ENCODE results near the gene PDIK1L. TPM values are rescaled to one million over a fixed set of nuclear protein-coding genes. Genes with fewer than 3 reads are reported as not detected.

Gene PDIK1L
- total and polyA plus RNA-seq, 2 of the 8 experiments (the other 6 are each of a cell fraction or from before 2014, with no cell fraction given), result 0.95 to 4.5 TPM

- POLR2A ChIA-PET (ENCODE audit: partially characterized antibody), result no interaction called here
- no peak for FAIRE-seq
- no peak for TF ChIP-seq ATF3 (IDR thresholded peaks at IDR 0.05; ENCODE audit: insufficient read depth, low read depth, low read length)
- no peak for TF ChIP-seq SAP30 (IDR thresholded peaks at IDR 0.05; ENCODE audit: insufficient read depth, insufficient replicate concordance, low read length)
- TF ChIP-seq SP2 (IDR thresholded peaks at IDR 0.05; ENCODE audit: low read length), result no peak
- no peak for TF ChIP-seq NANOG (IDR thresholded peaks at IDR 0.05; ENCODE audit: insufficient read depth, low read depth, low read length, poor library complexity, severe bottlenecking)
- TF ChIP-seq ZNF274 (IDR thresholded peaks at IDR 0.05; ENCODE audit: borderline replicate concordance, extremely low read depth, low read length), result no peak
- no peak for TF ChIP-seq CTCF (IDR thresholded peaks at IDR 0.05; ENCODE audit: control extremely low read depth in 1 of 3, insufficient read depth in 1 of 3, low read depth in 1 of 3, low read length in 3 of 3)
- no peak for TF ChIP-seq ASH2L (IDR thresholded peaks at IDR 0.05; ENCODE audit: low read length)
- no peak for TF ChIP-seq SRF (IDR thresholded peaks at IDR 0.05; ENCODE audit: low read depth, low read length)
- TF ChIP-seq CEBPB (IDR thresholded peaks at IDR 0.05; ENCODE audit: low read depth, low read length), result no peak
- TF ChIP-seq RXRA (IDR thresholded peaks at IDR 0.05; ENCODE audit: insufficient read depth, low read depth, low read length), result no peak
- TF ChIP-seq BACH1 (IDR thresholded peaks at IDR 0.05; ENCODE audit: low read length), result no peak
- TF ChIP-seq KDM1A (IDR thresholded peaks at IDR 0.05; ENCODE audit: borderline replicate concordance, low read length), result no peak
Observed at GRCh38 chr1:26129778-26130177, 18.2 kb downstream of the PDIK1L start.

More at GRCh38 chr1:26129778-26130177, 18.2 kb downstream of the PDIK1L start:
- no peak overlapping the region for H4K91ac ChIP-seq (replicated peaks; ENCODE audit: insufficient read length, low read length)
- H3K79me2 ChIP-seq (ENCODE audit: control insufficient read depth in 1 of 2, insufficient read depth in 2 of 2, low read length in 2 of 2), result no peaks in the 10 kb centered on the region
- H3K4me1 ChIP-seq (replicated peaks in 1 of 4; ENCODE audit: control insufficient read depth in 3 of 4, insufficient read depth in 4 of 4, low read length in 3 of 4), result no peaks in the 10 kb centered on the region
- H4K8ac ChIP-seq (ENCODE audit: extremely low read depth, insufficient read depth, low read length), result no peak overlapping the region
- no peaks in the 10 kb centered on the region for H4K20me1 ChIP-seq (replicated peaks in 1 of 2; ENCODE audit: control insufficient read depth in 1 of 2, insufficient read depth in 2 of 2, low read length in 2 of 2)
- no peaks in the 10 kb centered on the region for H3K27me3 ChIP-seq (replicated peaks in 1 of 4; ENCODE audit: control insufficient read depth in 3 of 4, extremely low read depth in 1 of 4, insufficient read depth in 3 of 4, low read length in 3 of 4)
- no peak overlapping the region for H4K5ac ChIP-seq (ENCODE audit: insufficient read length, low read depth, low read length)
- DNase-seq (ENCODE audit: low read depth in 1 of 2, low spot score in 2 of 2), result no peak
- H2BK20ac ChIP-seq (ENCODE audit: low read length), result no peak overlapping the region
- H2BK5ac ChIP-seq (ENCODE audit: low read depth, low read length), result no peak overlapping the region
- no peaks in the 10 kb centered on the region for H3K9me3 ChIP-seq (ENCODE audit: insufficient read depth in 2 of 2, low read depth in 1 of 2, low read length in 1 of 2)
- H3K14ac ChIP-seq (ENCODE audit: insufficient read length), result no peak overlapping the region
- no peak overlapping the region for H2BK15ac ChIP-seq (ENCODE audit: low read length)
- H3K4ac ChIP-seq (replicated peaks; ENCODE audit: insufficient read length, low read depth, low read length), result no peak overlapping the region
- H3K4me3 ChIP-seq (ENCODE audit: extremely low read depth in 1 of 4, insufficient read depth in 2 of 4, low read depth in 3 of 4, low read length in 4 of 4), result no peak overlapping the region
- H3K36me3 ChIP-seq (ENCODE audit: control insufficient read depth in 2 of 4, insufficient read depth in 4 of 4, low read length in 3 of 4), result no peaks in the 10 kb centered on the region
- H3K27ac ChIP-seq (ENCODE audit: low read depth, low read length), result no peak overlapping the region
- WGBS, 2 experiments (ENCODE audit: extremely low coverage in 1 of 2, insufficient coverage in 1 of 2, insufficient read length in 1 of 2, insufficient replicate concordance in 2 of 2, low coverage in 1 of 2, low lambda C conversion rate in 2 of 2, missing lambda C conversion rate in 1 of 2), result 87% methylated on average over 4 of the region's 4 CpGs; no CpG with 5 or more reads in 1 of the 2 experiments
- H2AK5ac ChIP-seq (ENCODE audit: low read depth, low read length), result no peak overlapping the region
- no peak overlapping the region for H2BK120ac ChIP-seq (replicated peaks; ENCODE audit: low read depth, low read length)
- H3K56ac ChIP-seq (replicated peaks; ENCODE audit: insufficient read length, low read depth, low read length), result no peak overlapping the region
- H2BK12ac ChIP-seq (ENCODE audit: low read depth, low read length), result no peak overlapping the region
- no peak overlapping the region for H3K9ac ChIP-seq (replicated peaks in 1 of 4; ENCODE audit: extremely low read depth in 1 of 4, low read depth in 3 of 4, low read length in 3 of 4)
- CTCF ChIA-PET (ENCODE audit: partially characterized antibody), result interaction anchor here (0.7 to 1.4 kb wide), 5 partner anchors 13 to 188 kb away, joined by 3 to 14 read pairs (median 3); partner anchors contain the start of gene CD52
- H2AFZ ChIP-seq (ENCODE audit: low read length), result no peak overlapping the region
- H3K18ac ChIP-seq (ENCODE audit: extremely low read depth, low read length), result no peak overlapping the region
- H3K23me2 ChIP-seq (ENCODE audit: low read depth, low read length), result no peaks in the 10 kb centered on the region; the same call in 1 of the 2 replicates
- no peak overlapping the region for H3K4me2 ChIP-seq (ENCODE audit: insufficient read depth in 1 of 2, low read depth in 2 of 2, low read length in 2 of 2)
- H3K79me1 ChIP-seq (ENCODE audit: low read depth, low read length), result no peaks in the 10 kb centered on the region
- no peak overlapping the region for H3K23ac ChIP-seq (ENCODE audit: insufficient read length)
